Measurements from ENCODE around the gene NXPE3.

NXPE3 gene

GRCh38 chr3:101865751-101866509 lies 86.9 kb downstream of the NXPE3 start:
- TF ChIP-seq EZH2phosphoT487 (IDR thresholded peaks at IDR 0.05; ENCODE audit: borderline replicate concordance, low read length), result no peak
- TF ChIP-seq, protein P1, sequence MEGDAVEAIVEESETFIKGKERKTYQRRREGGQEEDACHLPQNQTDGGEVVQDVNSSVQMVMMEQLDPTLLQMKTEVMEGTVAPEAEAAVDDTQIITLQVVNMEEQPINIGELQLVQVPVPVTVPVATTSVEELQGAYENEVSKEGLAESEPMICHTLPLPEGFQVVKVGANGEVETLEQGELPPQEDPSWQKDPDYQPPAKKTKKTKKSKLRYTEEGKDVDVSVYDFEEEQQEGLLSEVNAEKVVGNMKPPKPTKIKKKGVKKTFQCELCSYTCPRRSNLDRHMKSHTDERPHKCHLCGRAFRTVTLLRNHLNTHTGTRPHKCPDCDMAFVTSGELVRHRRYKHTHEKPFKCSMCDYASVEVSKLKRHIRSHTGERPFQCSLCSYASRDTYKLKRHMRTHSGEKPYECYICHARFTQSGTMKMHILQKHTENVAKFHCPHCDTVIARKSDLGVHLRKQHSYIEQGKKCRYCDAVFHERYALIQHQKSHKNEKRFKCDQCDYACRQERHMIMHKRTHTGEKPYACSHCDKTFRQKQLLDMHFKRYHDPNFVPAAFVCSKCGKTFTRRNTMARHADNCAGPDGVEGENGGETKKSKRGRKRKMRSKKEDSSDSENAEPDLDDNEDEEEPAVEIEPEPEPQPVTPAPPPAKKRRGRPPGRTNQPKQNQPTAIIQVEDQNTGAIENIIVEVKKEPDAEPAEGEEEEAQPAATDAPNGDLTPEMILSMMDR (IDR thresholded peaks at IDR 0.05; ENCODE audit: low read depth, low read length, poor library complexity, severe bottlenecking), result no peak
- Histone ChIP-seq H3F3A (ENCODE audit: control insufficient read depth, insufficient read depth) (peaks cover 35% of the 10 kb centered on the region), H3K36me3 (ENCODE audit: control insufficient read depth, low read length) (peaks cover 14% of the 10 kb centered on the region), H3K4me2 (ENCODE audit: low read length) (no peak overlapping the region), H3K79me2 (ENCODE audit: control insufficient read depth, low read length) (no peaks in the 10 kb centered on the region), H3K9me3 (ENCODE audit: control insufficient read depth, insufficient read depth, low read length) (no peaks in the 10 kb centered on the region), H3K27ac (ENCODE audit: low read depth, low read length) (no peak overlapping the region), H3K9me2 (replicated peaks; ENCODE audit: control insufficient read depth, low read length) (no peaks in the 10 kb centered on the region), H3K27me3 (ENCODE audit: control insufficient read depth, low read length) (no peaks in the 10 kb centered on the region), H3K4me1 (ENCODE audit: control insufficient read depth, low read length) (peaks cover 27% of the 10 kb centered on the region), H3K4me3 (ENCODE audit: low read length) (no peak overlapping the region), H4K20me1 (ENCODE audit: control insufficient read depth, insufficient read depth, low read depth, low read length) (no peaks in the 10 kb centered on the region)

DNA sequence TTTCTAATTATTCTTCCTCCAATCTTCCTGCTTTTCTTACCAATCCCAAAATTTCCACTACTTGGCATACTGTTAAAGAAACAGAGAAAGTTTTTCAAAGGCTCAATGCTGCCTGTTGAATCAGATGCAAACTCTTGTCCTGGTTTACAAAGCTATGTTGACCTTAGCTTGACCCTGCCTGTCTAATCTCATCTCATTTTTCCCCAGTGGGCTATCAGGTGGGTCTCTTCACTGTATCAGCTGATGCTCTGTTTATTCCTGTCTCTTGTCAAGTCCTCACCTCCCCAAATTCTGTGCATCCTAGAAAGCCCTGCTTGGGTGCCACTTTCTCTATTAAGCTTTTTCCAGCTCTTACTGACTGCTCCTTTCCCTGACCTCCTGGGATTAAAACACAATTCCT lies 88.5 kb downstream of the NXPE3 start:
- Histone ChIP-seq H3K27me3 (ENCODE audit: control insufficient read depth, low read length) (no peaks in the 10 kb centered on the region), H4K20me1 (ENCODE audit: control insufficient read depth, insufficient read depth, low read depth, low read length) (no peaks in the 10 kb centered on the region), H3K9me3 (ENCODE audit: control insufficient read depth, insufficient read depth, low read length) (no peaks in the 10 kb centered on the region), H3K79me2 (ENCODE audit: control insufficient read depth, low read length) (no peaks in the 10 kb centered on the region), H3K4me2 (ENCODE audit: low read length) (no peak overlapping the region), H3K27ac (ENCODE audit: low read depth, low read length) (no peak overlapping the region), H3K4me3 (ENCODE audit: low read length) (no peak overlapping the region), H3K4me1 (ENCODE audit: control insufficient read depth, low read length) (peaks cover 11% of the 10 kb centered on the region), H3K36me3 (ENCODE audit: control insufficient read depth, low read length) (no peaks in the 10 kb centered on the region), H3F3A (ENCODE audit: control insufficient read depth, insufficient read depth) (peaks cover 19% of the 10 kb centered on the region), H3K9me2 (replicated peaks; ENCODE audit: control insufficient read depth, low read length) (no peaks in the 10 kb centered on the region)
- no peak for TF ChIP-seq EZH2phosphoT487 (IDR thresholded peaks at IDR 0.05; ENCODE audit: borderline replicate concordance, low read length)
- TF ChIP-seq, protein P1 (IDR thresholded peaks at IDR 0.05; ENCODE audit: low read depth, low read length, poor library complexity, severe bottlenecking), result no peak

DNA sequence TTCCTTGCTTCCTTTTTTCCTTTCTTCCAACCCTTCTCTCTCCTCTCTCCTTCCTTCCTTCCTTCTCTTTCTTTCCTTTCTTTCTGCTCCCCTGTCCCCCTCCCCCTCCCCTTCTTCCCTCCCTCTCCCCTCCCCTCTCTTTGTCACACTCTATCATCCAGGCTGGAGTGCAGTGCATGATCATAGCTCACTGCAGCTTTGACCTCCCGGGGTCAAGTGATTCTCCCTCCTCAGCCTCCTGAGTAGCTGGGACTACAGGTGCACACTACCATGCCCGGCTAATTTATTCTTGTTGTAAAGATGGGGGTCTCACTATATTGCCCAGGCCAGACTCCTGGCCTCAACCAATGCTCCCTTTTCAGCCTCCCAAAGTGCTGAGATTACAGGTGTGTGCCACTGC lies 89.0 kb downstream of the NXPE3 start:
- Histone ChIP-seq H3K27ac (ENCODE audit: low read depth, low read length) (no peak overlapping the region), H3K9me2 (replicated peaks; ENCODE audit: control insufficient read depth, low read length) (no peaks in the 10 kb centered on the region), H3K4me2 (ENCODE audit: low read length) (no peak overlapping the region), H3K27me3 (ENCODE audit: control insufficient read depth, low read length) (no peaks in the 10 kb centered on the region), H3F3A (ENCODE audit: control insufficient read depth, insufficient read depth) (peaks cover 15% of the 10 kb centered on the region), H3K4me3 (ENCODE audit: low read length) (no peak overlapping the region), H3K36me3 (ENCODE audit: control insufficient read depth, low read length) (no peaks in the 10 kb centered on the region), H3K4me1 (ENCODE audit: control insufficient read depth, low read length) (peaks cover 11% of the 10 kb centered on the region), H4K20me1 (ENCODE audit: control insufficient read depth, insufficient read depth, low read depth, low read length) (no peaks in the 10 kb centered on the region), H3K79me2 (ENCODE audit: control insufficient read depth, low read length) (no peaks in the 10 kb centered on the region), H3K9me3 (ENCODE audit: control insufficient read depth, insufficient read depth, low read length) (no peaks in the 10 kb centered on the region)
- TF ChIP-seq, protein P1 (IDR thresholded peaks at IDR 0.05; ENCODE audit: low read depth, low read length, poor library complexity, severe bottlenecking), result no peak
- no peak for TF ChIP-seq EZH2phosphoT487 (IDR thresholded peaks at IDR 0.05; ENCODE audit: borderline replicate concordance, low read length)
